GM23338 (cell line): ENCODE results near the gene FRY.
"Not testable (repeated sequence)": the region's sequence is repeated elsewhere in the genome, so short reads cannot be mapped to it uniquely, and the experiment has no call there.

Experiments used
- EZH2 ChIP-seq: fragments of 200-600 bp; sonication (generic); IDR thresholded peaks from one replicate; pipeline ENCODE4 v1.8.0; 2017; ENCODE audit warnings: antibody characterized with exemption, mild to moderate bottlenecking, low read depth; ENCODE audit not compliant: unreplicated experiment
- EZH2phosphoT487 ChIP-seq: fragments of 200-600 bp; sonication (generic); IDR thresholded peaks from one replicate; pipeline ENCODE4 v1.8.1; 2018; ENCODE audit warnings: antibody characterized with exemption; ENCODE audit not compliant: unreplicated experiment
- JUNB ChIP-seq: IDR thresholded peaks from one replicate; pipeline ENCODE4 v1.6.1; 2016; ENCODE audit warnings: antibody characterized with exemption; ENCODE audit not compliant: unreplicated experiment
- POLR2AphosphoS5 ChIP-seq: IDR thresholded peaks from 2 replicates; pipeline ENCODE4 v1.6.1; 2016; ENCODE audit warnings: antibody characterized with exemption, low read depth
- REST ChIP-seq: IDR thresholded peaks from one replicate; pipeline ENCODE4 v1.6.1; 2018; ENCODE audit warnings: antibody characterized with exemption; ENCODE audit not compliant: unreplicated experiment
- STAT1 ChIP-seq: IDR thresholded peaks from one replicate; pipeline ENCODE4 v1.6.1; 2016; ENCODE audit warnings: antibody characterized with exemption; ENCODE audit not compliant: unreplicated experiment
- ZNF114 ChIP-seq: fragments of 250-450 bp; sonication (Bioruptor Pico); IDR thresholded peaks from 2 replicates; pipeline ENCODE4 v1.5.0; 2020; ENCODE audit warnings: mild to moderate bottlenecking, moderate library complexity
- ZNF331 ChIP-seq: fragments of 250-450 bp; sonication (Bioruptor Pico); IDR thresholded peaks from 2 replicates; pipeline ENCODE4 v1.5.0; 2020; ENCODE audit warnings: low read depth, mild to moderate bottlenecking, moderate library complexity
- TF ChIP-seq, protein P1 (sequence below), 2 experiments: fragments of 200-600 bp in 1 of 2; sonication (generic) in 1 of 2; conservative IDR thresholded peaks; 2 replicates each; pipeline versions ENCODE4 v1.5.1 to v1.6.1; 2016 to 2017; ENCODE audit warnings: antibody characterized with exemption in 2 of 2, low read depth in 2 of 2, mild to moderate bottlenecking in 2 of 2, moderate library complexity in 1 of 2

- TF ChIP-seq, protein P1, sequence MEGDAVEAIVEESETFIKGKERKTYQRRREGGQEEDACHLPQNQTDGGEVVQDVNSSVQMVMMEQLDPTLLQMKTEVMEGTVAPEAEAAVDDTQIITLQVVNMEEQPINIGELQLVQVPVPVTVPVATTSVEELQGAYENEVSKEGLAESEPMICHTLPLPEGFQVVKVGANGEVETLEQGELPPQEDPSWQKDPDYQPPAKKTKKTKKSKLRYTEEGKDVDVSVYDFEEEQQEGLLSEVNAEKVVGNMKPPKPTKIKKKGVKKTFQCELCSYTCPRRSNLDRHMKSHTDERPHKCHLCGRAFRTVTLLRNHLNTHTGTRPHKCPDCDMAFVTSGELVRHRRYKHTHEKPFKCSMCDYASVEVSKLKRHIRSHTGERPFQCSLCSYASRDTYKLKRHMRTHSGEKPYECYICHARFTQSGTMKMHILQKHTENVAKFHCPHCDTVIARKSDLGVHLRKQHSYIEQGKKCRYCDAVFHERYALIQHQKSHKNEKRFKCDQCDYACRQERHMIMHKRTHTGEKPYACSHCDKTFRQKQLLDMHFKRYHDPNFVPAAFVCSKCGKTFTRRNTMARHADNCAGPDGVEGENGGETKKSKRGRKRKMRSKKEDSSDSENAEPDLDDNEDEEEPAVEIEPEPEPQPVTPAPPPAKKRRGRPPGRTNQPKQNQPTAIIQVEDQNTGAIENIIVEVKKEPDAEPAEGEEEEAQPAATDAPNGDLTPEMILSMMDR (conservative IDR thresholded peaks at IDR 0.05; ENCODE audit: low read depth in 2 of 2): not testable (repeated sequence)
- not testable (repeated sequence) for TF ChIP-seq JUNB; EZH2; POLR2AphosphoS5; REST; EZH2phosphoT487; STAT1; ZNF331 (CRISPR knock-in tag); ZNF114 (CRISPR knock-in tag)
Measured at GRCh38 chr13:32000754-32001153, 30.8 kb upstream of the FRY start.
